Lung (tissue), 12 donors: ENCODE results near the gene TMEM150C. TPM values are rescaled to one million over a fixed set of nuclear protein-coding genes. Genes with fewer than 3 reads are reported as not detected.

ENCODE experiments used
- ATAC-seq: fragments of 200-7000 bp; cut with Tn5 transposase; one replicate; pipeline ENCODE4 v1.9.1; 2020; ENCODE audit warnings: moderate number of reproducible peaks; ENCODE audit not compliant: insufficient read depth, low FRiP score
- DNase-seq, 3 donors: peaks; one replicate each; pipeline ENCODE4 v3.0.0-alpha.2; 2013 to 2017
- H3K27ac ChIP-seq, 2 donors: one replicate each; pipeline ENCODE4 v1.5.1; 2013; ENCODE audit warnings: mild to moderate bottlenecking in 2 of 2, moderate library complexity in 2 of 2, control low read depth in 1 of 2, inconsistent platforms in 1 of 2, low read depth in 1 of 2, low read length in 1 of 2
- H3K27me3 ChIP-seq, 3 donors: one replicate each; pipeline ENCODE4 v1.5.1; 2013; ENCODE audit warnings: low read length in 2 of 3; ENCODE audit not compliant: control insufficient read depth in 3 of 3, insufficient read depth in 3 of 3
- H3K36me3 ChIP-seq, 4 donors: one replicate each; pipeline ENCODE4 v1.5.1; 2013; ENCODE audit warnings: low read length in 4 of 4, mild to moderate bottlenecking in 1 of 4, moderate library complexity in 1 of 4; ENCODE audit not compliant: control insufficient read depth in 4 of 4, insufficient read depth in 4 of 4
- H3K4me1 ChIP-seq, 5 donors: one replicate each; pipeline ENCODE4 v1.5.1; 2013; ENCODE audit warnings: low read length in 5 of 5, mild to moderate bottlenecking in 2 of 5, moderate library complexity in 1 of 5; ENCODE audit not compliant: control insufficient read depth in 5 of 5, insufficient read depth in 5 of 5
- H3K4me3 ChIP-seq: one replicate; pipeline ENCODE4 v1.5.1; 2013; ENCODE audit warnings: mild to moderate bottlenecking, control low read depth, moderate library complexity
- H3K9ac ChIP-seq, 2 donors: one replicate each; pipeline ENCODE4 v1.5.1; 2013; ENCODE audit warnings: low read length in 2 of 2, control low read depth in 1 of 2; ENCODE audit not compliant: insufficient read depth in 1 of 2
- H3K9me3 ChIP-seq, 4 donors: one replicate each; pipeline ENCODE4 v1.5.1; 2013; ENCODE audit warnings: low read length in 3 of 4, mild to moderate bottlenecking in 1 of 4, moderate library complexity in 1 of 4; ENCODE audit not compliant: control insufficient read depth in 4 of 4, insufficient read depth in 3 of 4
- WGBS, 2 donors: extraction: QIAGEN DNeasy Blood & Tissue Kit; methylation state at CpG; one replicate each; pipeline ENCODE4 v1.1.7; 2013; 5-methylcytosine and 5-hydroxymethylcytosine counted together
- polyA plus RNA-seq, 2 donors: library from polyadenylated mRNA; stranded (reverse); fragments of 200-250 nt; gene quantifications; one replicate each; pipeline ENCODE4 v1.2.1, GENCODE V29; 2013
- total RNA-seq, 2 donors: library from RNA; depleted of rRNA in 1 of 2; stranded (reverse); fragments of >200 nt in 1 of 2; gene quantifications; one replicate each; pipeline ENCODE4 v1.2.1, GENCODE V29; 2014 to 2021
- TF ChIP-seq, protein P1 (sequence below): IDR thresholded peaks from 2 replicates; pipeline ENCODE4 v1.5.1; 2012; ENCODE audit warnings: mild to moderate bottlenecking; ENCODE audit errors: control extremely low read depth, extremely low read depth
- donor health status: control.
- donor health status: control.
- donor health status: Bipolar disorder and iron deficiency.
- donor health status: healthy.
- donor health status: DM: yes; HTN: yes; CAD: no.

The TMEM150C gene
- total and polyA plus RNA-seq, 4 donors: 2.5 to 10.4 (median 4.2) TPM

DNA sequence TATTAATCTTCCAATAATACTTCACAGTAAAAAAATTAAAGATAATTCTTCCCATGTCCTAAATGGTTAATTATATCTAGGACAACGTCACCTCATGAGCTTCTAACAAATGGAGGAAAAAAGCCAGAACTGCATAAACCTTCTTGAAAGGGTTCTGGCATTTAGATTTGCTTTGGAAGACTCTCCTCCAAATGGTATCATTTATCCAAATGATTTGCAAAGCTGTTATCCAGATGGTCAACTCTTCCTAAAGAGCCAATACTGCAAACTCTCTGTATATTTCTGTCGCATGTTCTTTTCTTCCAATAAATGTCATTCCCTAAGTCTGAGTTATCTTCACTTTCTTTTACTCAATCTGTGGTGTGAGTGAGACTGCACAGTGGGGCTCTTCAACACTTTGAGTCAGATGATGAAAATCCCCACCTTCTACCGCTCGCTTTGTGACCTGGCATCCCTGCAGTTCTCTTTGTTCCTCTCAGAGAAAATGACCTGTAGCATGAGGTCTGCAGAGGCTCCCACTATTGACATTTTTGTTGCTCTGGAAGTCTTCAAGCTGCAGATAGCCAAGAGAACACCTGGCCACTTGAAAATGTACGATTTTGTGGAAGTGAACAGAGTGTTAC is 52.9 kb downstream of the TMEM150C start:
- no peaks in the 10 kb centered on the region for H3K27me3 ChIP-seq
- TF ChIP-seq, protein P1, sequence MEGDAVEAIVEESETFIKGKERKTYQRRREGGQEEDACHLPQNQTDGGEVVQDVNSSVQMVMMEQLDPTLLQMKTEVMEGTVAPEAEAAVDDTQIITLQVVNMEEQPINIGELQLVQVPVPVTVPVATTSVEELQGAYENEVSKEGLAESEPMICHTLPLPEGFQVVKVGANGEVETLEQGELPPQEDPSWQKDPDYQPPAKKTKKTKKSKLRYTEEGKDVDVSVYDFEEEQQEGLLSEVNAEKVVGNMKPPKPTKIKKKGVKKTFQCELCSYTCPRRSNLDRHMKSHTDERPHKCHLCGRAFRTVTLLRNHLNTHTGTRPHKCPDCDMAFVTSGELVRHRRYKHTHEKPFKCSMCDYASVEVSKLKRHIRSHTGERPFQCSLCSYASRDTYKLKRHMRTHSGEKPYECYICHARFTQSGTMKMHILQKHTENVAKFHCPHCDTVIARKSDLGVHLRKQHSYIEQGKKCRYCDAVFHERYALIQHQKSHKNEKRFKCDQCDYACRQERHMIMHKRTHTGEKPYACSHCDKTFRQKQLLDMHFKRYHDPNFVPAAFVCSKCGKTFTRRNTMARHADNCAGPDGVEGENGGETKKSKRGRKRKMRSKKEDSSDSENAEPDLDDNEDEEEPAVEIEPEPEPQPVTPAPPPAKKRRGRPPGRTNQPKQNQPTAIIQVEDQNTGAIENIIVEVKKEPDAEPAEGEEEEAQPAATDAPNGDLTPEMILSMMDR: no peak
- H3K27ac ChIP-seq: no peak overlapping the region
- H3K4me3 ChIP-seq: no peak overlapping the region
- DNase-seq (no peak), ATAC-seq (no peak)
- H3K9me3 ChIP-seq: no peaks in the 10 kb centered on the region
- H3K9ac ChIP-seq: no peak overlapping the region
- H3K4me1 ChIP-seq: no peaks in the 10 kb centered on the region
- H3K36me3 ChIP-seq: peaks cover 0 to 2% (median 0%) of the 10 kb centered on the region in 4 donors
- 83 to 91% methylated on average over 5 of the region's 5 CpGs for WGBS, 2 donors

DNA sequence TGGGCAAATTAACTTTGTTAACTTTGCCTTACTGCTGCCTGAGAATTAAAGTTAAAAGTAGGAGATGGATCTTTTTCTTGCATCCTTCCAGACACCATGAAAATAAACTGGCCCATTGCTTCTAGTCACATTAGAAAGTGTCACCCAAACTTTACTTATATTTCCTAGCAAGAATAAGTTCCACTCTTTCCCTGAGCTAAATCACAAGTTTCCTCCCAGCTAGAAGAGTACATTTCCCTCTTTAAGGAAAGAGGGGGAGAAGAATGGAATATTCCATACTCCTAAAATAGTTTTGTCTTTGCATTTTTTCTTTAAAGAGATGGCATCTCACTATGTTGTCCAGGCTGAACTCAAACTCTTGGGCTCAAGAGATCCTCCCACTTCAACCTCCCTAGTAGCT is 53.8 kb downstream of the TMEM150C start:
- no peak for ATAC-seq
- Histone ChIP-seq H3K9ac (no peak overlapping the region), H3K36me3 (peaks cover 0 to 2% (median 0%) of the 10 kb centered on the region in 4 donors)

DNA sequence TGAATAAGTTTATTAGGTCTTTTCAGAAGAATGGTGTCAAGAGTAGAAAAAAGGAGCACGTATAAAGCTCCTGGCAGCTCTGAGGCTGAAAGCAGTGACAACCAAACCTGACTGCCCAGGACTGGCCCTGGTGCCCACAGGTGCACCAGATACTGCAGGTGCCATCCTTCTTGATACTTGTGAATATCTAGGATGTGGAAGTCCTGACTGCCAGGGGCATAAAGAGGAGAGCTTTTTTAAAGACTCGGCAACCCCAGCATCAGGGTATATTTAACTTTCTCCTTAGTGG is 60.7 kb downstream of the TMEM150C start:
- ATAC-seq (no peak), DNase-seq (no peak)
- no peaks in the 10 kb centered on the region for H3K9me3 ChIP-seq
- WGBS, 2 donors: 94 to 96% methylated on average over 2 of the region's 2 CpGs
- no peak overlapping the region for H3K4me3 ChIP-seq
- no peak overlapping the region for H3K9ac ChIP-seq
- TF ChIP-seq, protein P1: no peak
- H3K36me3 ChIP-seq: peaks cover 0 to 4% (median 2%) of the 10 kb centered on the region in 4 donors
- peaks cover 0 to 14% (median 0%) of the 10 kb centered on the region in 5 donors for H3K4me1 ChIP-seq
- H3K27ac ChIP-seq: no peak overlapping the region
- no peaks in the 10 kb centered on the region for H3K27me3 ChIP-seq

More for the DNA sequence above, 53.8 kb downstream of the TMEM150C start:
- H3K4me3 ChIP-seq: no peak overlapping the region
- H3K27ac ChIP-seq: no peak overlapping the region
- H3K4me1 ChIP-seq: no peaks in the 10 kb centered on the region
- no peaks in the 10 kb centered on the region for H3K27me3 ChIP-seq
- DNase-seq: no peak
- TF ChIP-seq, protein P1: no peak
- no peaks in the 10 kb centered on the region for H3K9me3 ChIP-seq
